Mesendoderm (in vitro differentiated cells): ENCODE data around the gene MAP4K2.
A peak's percentile ranks its signal among the peaks of the same experiment; 100 is the strongest.

Source experiments
- DNase-seq: peaks from one replicate; pipeline ENCODE4 v3.0.0; 2013
- H2AK5ac ChIP-seq: 2 replicates; pipeline ENCODE4 v1.6.1; 2013; ENCODE audit warnings: low read length, inconsistent platforms
- H2BK120ac ChIP-seq: 2 replicates; pipeline ENCODE4 v1.6.1; 2013; ENCODE audit warnings: low read depth, mild to moderate bottlenecking, low read length, moderate library complexity, mixed read lengths
- H2BK15ac ChIP-seq: replicated peaks from 2 replicates; pipeline ENCODE4 v1.6.1; 2013; ENCODE audit warnings: low read depth, mild to moderate bottlenecking, moderate library complexity
- H2BK5ac ChIP-seq: 2 replicates; pipeline ENCODE4 v1.6.1; 2013; ENCODE audit warnings: low read length, inconsistent platforms
- H3K18ac ChIP-seq: 2 replicates; pipeline ENCODE4 v1.6.1; 2013; ENCODE audit warnings: mild to moderate bottlenecking, low read length, mixed read lengths
- H3K23ac ChIP-seq: one replicate; pipeline ENCODE4 v1.6.1; 2013; ENCODE audit warnings: low read length
- H3K27ac ChIP-seq: 2 replicates; pipeline ENCODE4 v1.5.1; 2013; ENCODE audit warnings: low read depth, mild to moderate bottlenecking, inconsistent platforms, low read length, moderate library complexity
- H3K27me3 ChIP-seq: 2 replicates; pipeline ENCODE4 v1.6.1; 2013; ENCODE audit warnings: low read length, control low read depth, mild to moderate bottlenecking, inconsistent platforms; ENCODE audit not compliant: insufficient read depth, poor library complexity
- H3K36me3 ChIP-seq: 2 replicates; pipeline ENCODE4 v1.6.1; 2013; ENCODE audit warnings: low read length, inconsistent platforms; ENCODE audit not compliant: control insufficient read depth, insufficient read depth
- H3K4ac ChIP-seq: one replicate; pipeline ENCODE4 v1.6.1; 2013; ENCODE audit warnings: low read depth, mild to moderate bottlenecking, low read length, moderate library complexity
- H3K4me1 ChIP-seq: 2 replicates; pipeline ENCODE4 v1.6.1; 2013; ENCODE audit warnings: low read depth, low read length, inconsistent platforms; ENCODE audit not compliant: control insufficient read depth
- H3K4me2 ChIP-seq: 2 replicates; pipeline ENCODE4 v1.6.1; 2013; ENCODE audit warnings: low read length
- H3K4me3 ChIP-seq: 2 replicates; pipeline ENCODE4 v1.5.1; 2013; ENCODE audit warnings: mild to moderate bottlenecking, low read length
- H3K56ac ChIP-seq: one replicate; pipeline ENCODE4 v1.6.1; 2013; ENCODE audit warnings: low read length
- H3K79me1 ChIP-seq: 2 replicates; pipeline ENCODE4 v1.6.1; 2013; ENCODE audit warnings: low read length, inconsistent platforms
- H3K79me2 ChIP-seq: 2 replicates; pipeline ENCODE4 v1.6.1; 2013; ENCODE audit warnings: mild to moderate bottlenecking, low read length; ENCODE audit not compliant: control insufficient read depth, insufficient read depth
- H3K9ac ChIP-seq: 2 replicates; pipeline ENCODE4 v1.6.1; 2013; ENCODE audit warnings: low read length, inconsistent platforms
- H4K5ac ChIP-seq: one replicate; pipeline ENCODE4 v1.6.1; 2013; ENCODE audit warnings: low read length
- H4K8ac ChIP-seq: one replicate; pipeline ENCODE4 v1.6.1; 2013; ENCODE audit warnings: low read depth, mild to moderate bottlenecking, control low read depth, low read length, moderate library complexity
- WGBS: extraction: QIAGEN DNeasy Blood & Tissue Kit; methylation state at CpG from one replicate; pipeline ENCODE4 v1.1.7; 2013; ENCODE audit warnings: low lambda C conversion rate, missing lambda C conversion rate; ENCODE audit not compliant: insufficient coverage; ENCODE audit errors: extremely low coverage; 5-methylcytosine and 5-hydroxymethylcytosine counted together

The MAP4K2 gene

DNA sequence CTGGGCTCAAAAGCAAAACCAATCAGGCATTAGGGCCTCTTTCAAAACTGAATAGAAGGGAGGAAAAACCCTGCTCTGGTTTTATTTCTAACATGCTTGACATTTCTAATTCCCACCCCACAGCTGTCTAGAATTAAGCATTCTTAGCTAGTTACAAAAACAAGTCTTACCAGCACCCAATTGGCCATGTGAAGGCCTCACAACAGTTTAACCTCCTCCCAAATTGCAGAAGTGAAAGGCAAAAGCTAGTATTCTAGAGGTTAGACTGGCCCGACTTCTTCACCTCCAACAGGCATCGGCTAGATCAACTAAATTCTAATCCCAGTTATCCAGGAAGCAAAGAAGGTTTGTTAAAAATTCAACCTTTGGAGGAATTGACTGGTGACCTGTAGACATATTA is 31.2 kb downstream of the MAP4K2 start:
- Histone ChIP-seq H3K9ac (no peak overlapping the region), H3K4me3 (no peak overlapping the region), H2BK15ac (no peak overlapping the region), H2AK5ac (no peak overlapping the region), H2BK5ac (no peak overlapping the region), H4K5ac (no peak overlapping the region), H3K4ac (no peak overlapping the region), H3K79me2 (peaks cover 49% of the 10 kb centered on the region), H3K56ac (no peak overlapping the region), H3K27me3 (no peaks in the 10 kb centered on the region), H3K79me1 (peaks cover 26% of the 10 kb centered on the region), H2BK120ac (no peak overlapping the region), H3K23ac (no peak overlapping the region), H3K36me3 (peaks cover 59% of the 10 kb centered on the region), H3K4me1 (no peaks in the 10 kb centered on the region), H4K8ac (no peak overlapping the region), H3K18ac (no peak overlapping the region), H3K27ac (no peak overlapping the region), H3K4me2 (no peak overlapping the region)
- WGBS, result no CpG with 5 or more reads among the region's 2 CpGs
- DNase-seq, result no peak

DNA sequence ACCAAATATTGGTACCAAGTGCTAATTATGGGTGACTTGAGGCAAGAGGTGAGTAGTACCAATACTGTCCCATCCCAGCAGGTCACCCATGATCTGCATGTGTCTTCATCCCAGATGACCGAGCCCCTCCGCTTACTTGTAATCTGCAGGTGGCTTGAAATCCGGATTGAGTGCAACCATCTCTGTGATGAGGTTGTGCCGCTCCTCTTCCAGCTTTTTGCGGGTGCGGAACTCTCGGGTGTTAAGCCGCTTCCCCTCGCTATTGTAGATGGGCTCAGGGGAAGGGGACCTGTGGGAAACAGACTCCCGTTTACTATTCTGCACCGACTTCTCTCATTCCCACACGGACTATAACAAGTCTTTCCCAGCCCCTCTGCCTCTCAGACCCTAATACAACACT is 32.9 kb downstream of the MAP4K2 start:
- WGBS, result no CpG with 5 or more reads among the region's 12 CpGs
- H3K4me1 ChIP-seq, result no peaks in the 10 kb centered on the region
- H3K4me3 ChIP-seq, result no peak overlapping the region

GRCh38 chr11:64769283-64769682 is 33.7 kb downstream of the MAP4K2 start:
- Histone ChIP-seq H3K56ac (no peak overlapping the region), H4K5ac (no peak overlapping the region), H3K4ac (no peak overlapping the region), H2AK5ac (no peak overlapping the region), H3K4me3 (no peak overlapping the region), H3K4me1 (no peaks in the 10 kb centered on the region), H3K4me2 (no peak overlapping the region), H3K27ac (no peak overlapping the region), H3K23ac (no peak overlapping the region), H3K79me2 (peaks cover 29% of the 10 kb centered on the region), H2BK15ac (no peak overlapping the region), H4K8ac (no peak overlapping the region), H2BK5ac (no peak overlapping the region), H3K27me3 (no peaks in the 10 kb centered on the region), H3K9ac (no peak overlapping the region), H3K79me1 (peaks cover 20% of the 10 kb centered on the region), H3K36me3 (peaks cover 60% of the 10 kb centered on the region), H3K18ac (no peak overlapping the region), H2BK120ac (no peak overlapping the region)
- no CpG with 5 or more reads among the region's 6 CpGs for WGBS
- no peak for DNase-seq

More for the DNA sequence above, 32.9 kb downstream of the MAP4K2 start:
- no peak overlapping the region for H3K56ac ChIP-seq
- H3K27ac ChIP-seq, result no peak overlapping the region
- H2BK120ac ChIP-seq, result no peak overlapping the region
- no peak overlapping the region for H2BK5ac ChIP-seq
- H3K79me2 ChIP-seq, result peaks cover 35% of the 10 kb centered on the region
- H3K4ac ChIP-seq, result no peak overlapping the region
- H3K9ac ChIP-seq, result no peak overlapping the region
- H2BK15ac ChIP-seq, result no peak overlapping the region
- H3K79me1 ChIP-seq, result peaks cover 22% of the 10 kb centered on the region
- H4K8ac ChIP-seq, result no peak overlapping the region
- H3K36me3 ChIP-seq, result peaks cover 58% of the 10 kb centered on the region
- H3K23ac ChIP-seq, result no peak overlapping the region
- no peak overlapping the region for H3K18ac ChIP-seq
- no peak overlapping the region for H4K5ac ChIP-seq
- no peak overlapping the region for H2AK5ac ChIP-seq
- no peaks in the 10 kb centered on the region for H3K27me3 ChIP-seq
- no peak for DNase-seq
- no peak overlapping the region for H3K4me2 ChIP-seq

DNA sequence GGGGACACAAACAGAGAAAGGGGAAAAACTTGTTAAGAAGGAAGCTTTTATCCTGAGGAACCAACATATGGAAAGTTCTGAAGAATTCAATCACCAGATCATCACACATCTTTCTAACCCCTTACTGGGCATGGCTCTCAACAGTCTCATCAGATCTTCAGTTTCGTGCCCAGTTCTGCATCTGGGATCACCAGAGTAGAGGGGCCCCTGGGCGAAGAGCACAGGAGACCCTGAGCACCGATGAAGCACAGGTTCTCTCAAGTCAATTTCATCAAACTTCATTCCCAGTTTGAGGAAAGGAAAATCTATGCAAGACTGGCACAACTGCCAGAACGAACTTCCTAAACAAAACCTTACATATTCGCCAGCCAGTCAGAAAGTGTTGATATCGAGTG is 34.7 kb downstream of the MAP4K2 start:
- Histone ChIP-seq H3K27me3 (no peaks in the 10 kb centered on the region), H3K9ac (no peak overlapping the region), H3K4me1 (no peaks in the 10 kb centered on the region), H2BK5ac (no peak overlapping the region), H3K36me3 (peaks cover 58% of the 10 kb centered on the region), H2AK5ac (no peak overlapping the region), H2BK120ac (no peak overlapping the region), H3K79me1 (peaks cover 16% of the 10 kb centered on the region), H3K23ac (no peak overlapping the region), H3K4me3 (no peak overlapping the region), H3K18ac (no peak overlapping the region), H4K8ac (no peak overlapping the region), H3K4ac (no peak overlapping the region), H4K5ac (no peak overlapping the region), H3K79me2 (peaks cover 22% of the 10 kb centered on the region), H3K27ac (no peak overlapping the region), H3K4me2 (no peak overlapping the region), H3K56ac (no peak overlapping the region), H2BK15ac (no peak overlapping the region)
- DNase-seq, result no peak
- no CpG with 5 or more reads among the region's 6 CpGs for WGBS

DNA sequence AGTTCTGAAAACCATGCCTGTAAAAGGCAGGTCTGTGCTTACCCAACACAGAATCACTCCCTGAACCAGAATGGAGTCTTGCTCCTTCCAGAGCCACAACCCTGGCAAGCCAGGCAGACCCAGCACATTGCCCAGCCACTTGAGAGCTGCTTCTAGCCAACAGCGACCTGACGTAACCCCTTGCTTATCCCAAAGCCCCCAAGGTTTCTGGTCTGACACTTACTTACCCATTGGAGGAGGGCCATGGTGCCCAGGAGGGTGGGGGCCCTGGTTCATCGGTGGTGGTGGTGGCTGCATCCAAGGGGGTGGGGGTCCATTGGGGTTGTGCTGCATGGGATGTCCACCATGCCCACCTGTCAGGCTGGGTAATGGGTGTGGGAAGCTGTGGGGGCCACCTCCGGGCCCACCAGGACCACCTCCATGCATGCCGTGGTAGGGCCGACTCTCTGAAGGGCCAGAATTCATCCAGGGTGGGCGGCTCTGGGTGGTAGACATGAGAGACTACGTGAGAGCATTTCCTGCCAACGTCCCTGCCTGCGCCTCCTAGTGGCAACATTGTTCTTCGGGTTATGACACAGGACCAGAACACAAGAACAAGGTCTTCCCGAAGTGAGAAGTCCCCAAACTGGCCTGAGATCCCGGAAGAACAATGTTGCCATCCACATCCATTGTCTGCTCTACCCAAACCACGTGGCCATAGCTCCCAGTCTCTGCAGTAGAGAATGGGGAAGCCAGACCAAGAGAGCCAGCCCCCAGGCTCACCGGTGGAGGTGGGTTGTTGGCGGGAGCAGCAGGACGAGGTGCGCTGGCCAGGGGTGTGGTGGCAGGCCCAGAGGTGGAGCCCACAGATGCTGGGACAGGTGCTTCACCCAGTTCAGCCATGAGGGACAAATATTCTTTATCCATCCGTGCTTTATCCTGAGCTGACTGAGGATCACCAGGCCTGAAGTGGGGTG is 35.4 kb downstream of the MAP4K2 start:
- Histone ChIP-seq H4K5ac (no peak overlapping the region), H3K18ac (no peak overlapping the region), H2BK120ac (no peak overlapping the region), H3K36me3 (peaks cover 56% of the 10 kb centered on the region), H3K56ac (no peak overlapping the region), H3K23ac (no peak overlapping the region), H3K79me2 (peaks cover 16% of the 10 kb centered on the region), H2BK15ac (no peak overlapping the region), H2AK5ac (no peak overlapping the region), H3K27me3 (no peaks in the 10 kb centered on the region), H2BK5ac (no peak overlapping the region), H3K4me3 (no peak overlapping the region), H3K4me1 (no peaks in the 10 kb centered on the region), H3K9ac (no peak overlapping the region), H4K8ac (no peak overlapping the region), H3K27ac (no peak overlapping the region), H3K79me1 (peaks cover 13% of the 10 kb centered on the region), H3K4ac (no peak overlapping the region), H3K4me2 (no peak overlapping the region)
- no CpG with 5 or more reads among the region's 19 CpGs for WGBS
- peak; percentile 92 for DNase-seq
